HG02970 (cell line): ENCODE data around the gene KLHL22.
"Not testable (repeated sequence)": the region's sequence is repeated elsewhere in the genome, so short reads cannot be mapped to it uniquely, and the experiment has no call there.

Experiments
- ATAC-seq: cut with Tn5 transposase; IDR thresholded peaks from one replicate; pipeline ENCODE4 v1.9.1; 2021; ENCODE audit warnings: mild to moderate bottlenecking, moderate library complexity, moderate number of reproducible peaks; ENCODE audit not compliant: unreplicated experiment, low FRiP score

KLHL22 gene

DNA sequence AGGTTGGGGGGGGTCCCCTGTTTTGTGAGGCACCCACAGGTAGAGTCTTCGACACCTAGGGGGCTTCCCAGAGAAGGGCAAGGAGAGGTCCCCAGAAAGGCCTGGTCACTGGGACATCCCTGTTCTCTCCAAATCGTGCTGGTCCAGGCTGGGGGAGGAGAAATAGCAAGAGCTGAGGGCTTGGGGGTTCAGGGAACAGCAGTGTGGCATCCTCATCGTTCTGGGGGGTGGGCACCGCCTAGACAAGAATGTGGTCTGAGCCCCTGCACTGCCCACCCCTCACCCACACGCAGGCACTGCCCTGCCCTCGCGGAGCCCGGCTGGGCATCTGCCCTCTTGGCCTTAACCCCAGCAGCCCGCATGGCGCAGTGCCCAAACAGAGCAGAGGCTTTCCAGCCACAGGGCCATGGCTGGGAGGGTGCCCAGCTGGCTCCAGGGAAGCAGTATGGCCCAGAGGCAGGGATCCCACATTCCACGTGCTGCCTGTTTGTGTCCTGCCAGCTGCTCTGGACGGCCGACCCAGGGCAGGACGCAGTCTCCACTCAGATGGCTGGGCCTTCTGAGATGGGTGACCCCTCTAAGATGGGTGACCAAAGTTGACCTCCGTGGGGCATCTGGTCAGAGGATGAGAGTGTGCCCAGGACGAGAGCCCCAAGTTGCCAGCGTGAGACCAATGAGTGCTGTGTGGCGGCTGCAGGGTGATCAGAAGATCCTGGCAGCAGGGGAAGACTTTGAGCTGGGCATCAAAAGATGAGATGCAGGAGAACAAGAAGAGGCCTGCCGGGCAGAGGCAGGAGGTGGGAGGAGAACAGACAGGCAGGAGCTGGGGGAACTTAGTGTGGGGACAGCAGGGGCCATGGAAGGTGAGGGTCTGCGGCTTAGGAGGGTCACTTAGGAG is 72.3 kb downstream of the KLHL22 start:
- no peak for ATAC-seq

DNA sequence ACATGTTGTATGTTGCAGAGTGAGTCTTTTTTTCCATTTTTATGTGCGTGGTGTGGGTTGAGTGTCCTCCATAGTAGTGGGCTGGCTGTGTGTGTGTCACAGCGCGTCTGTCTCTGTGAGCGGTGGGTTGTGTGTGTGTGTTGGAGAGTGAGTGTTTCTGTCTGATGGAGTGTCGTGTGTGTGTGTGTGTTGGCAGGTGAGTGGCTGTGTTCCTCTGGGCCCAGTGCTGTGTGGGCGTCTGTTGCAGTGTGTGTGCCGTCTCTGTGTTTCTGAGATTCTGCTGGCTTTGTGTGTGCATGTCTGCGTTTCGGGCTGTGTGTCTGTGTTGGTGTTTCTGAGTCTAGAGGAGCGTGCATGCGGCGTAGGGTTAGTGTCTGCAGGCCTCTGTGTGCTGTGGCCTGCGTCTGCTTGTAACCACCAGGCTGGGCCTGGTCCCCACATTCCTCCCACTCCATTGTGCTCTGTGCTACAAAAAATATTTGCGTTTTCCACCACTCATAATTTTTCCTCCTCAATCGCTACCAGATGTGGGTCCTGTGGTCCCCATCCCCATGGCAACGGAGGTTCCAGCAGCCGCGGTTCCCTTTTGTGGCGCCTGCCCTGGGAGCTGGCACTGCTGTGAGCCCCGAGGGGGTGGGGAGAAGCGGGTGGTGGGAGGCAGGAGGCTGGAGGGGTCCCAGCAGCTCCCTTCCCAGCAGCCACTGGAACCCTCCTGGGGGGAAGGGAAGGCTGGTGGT is 73.2 kb downstream of the KLHL22 start:
- no peak for ATAC-seq

DNA sequence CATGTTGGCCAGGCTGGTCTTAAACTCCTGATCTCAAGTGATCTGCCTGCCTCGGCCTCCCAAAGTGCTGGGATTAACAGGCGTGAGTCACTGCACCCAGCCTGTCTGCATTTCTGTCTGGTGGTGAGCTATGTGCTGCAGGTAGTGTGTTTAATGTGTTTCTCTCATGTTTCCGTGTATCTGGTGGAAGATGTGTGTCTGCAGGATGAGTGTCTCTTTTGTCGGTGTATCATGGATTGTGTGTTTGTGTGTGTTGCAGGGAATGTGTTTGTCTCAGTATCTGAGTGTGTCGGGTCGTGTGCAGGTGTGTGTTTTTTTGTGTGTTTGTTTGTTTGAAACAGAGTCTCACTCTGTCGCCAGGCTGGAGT is 74.1 kb downstream of the KLHL22 start:
- no peak for ATAC-seq

DNA sequence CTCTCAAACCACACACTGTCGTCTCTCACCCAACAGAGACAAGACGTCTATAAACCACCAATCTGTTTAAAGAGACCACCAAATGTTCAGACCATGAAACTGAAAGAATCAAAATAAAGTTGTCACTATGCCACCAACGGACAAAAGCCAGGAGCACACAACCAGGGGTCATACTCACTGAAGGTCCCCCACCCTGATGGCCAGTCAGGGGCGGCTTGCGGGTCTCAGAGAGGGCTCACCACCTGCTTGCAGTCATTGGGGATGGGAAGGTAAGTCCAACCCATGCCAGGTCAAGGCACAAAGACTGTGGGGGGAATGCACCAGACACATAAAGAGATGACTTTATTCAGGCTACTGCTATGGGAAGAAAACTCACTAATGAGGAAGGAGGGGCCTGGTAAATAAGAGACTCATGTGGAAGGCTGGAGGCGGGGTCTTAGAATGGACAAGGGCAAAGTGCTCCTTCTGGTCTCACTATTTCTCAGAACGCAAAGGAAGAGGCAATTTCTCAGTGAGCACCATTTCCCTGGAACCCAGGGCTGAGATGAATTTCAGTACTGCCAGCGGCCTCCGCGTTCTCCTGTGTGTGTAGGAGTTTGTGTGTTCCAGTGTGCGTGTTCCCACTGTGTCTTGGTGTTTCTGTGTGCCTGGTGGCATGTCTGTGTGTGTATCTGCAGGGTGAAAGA is 75.3 kb downstream of the KLHL22 start:
- ATAC-seq: no peak

DNA sequence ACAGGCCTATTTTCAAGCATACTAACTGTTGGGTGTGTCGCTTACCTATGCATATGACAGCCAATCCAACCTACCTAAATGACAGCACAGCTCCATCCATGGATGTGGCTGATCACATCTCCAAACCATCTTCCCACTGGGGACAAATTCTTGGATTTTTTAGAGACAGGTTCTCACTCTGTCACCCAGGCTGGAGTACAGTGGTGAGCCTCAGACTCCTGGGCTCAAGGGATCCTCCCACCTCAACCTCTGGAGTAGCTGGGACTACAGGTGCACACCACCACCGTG is 76.0 kb downstream of the KLHL22 start:
- ATAC-seq: no peak

DNA sequence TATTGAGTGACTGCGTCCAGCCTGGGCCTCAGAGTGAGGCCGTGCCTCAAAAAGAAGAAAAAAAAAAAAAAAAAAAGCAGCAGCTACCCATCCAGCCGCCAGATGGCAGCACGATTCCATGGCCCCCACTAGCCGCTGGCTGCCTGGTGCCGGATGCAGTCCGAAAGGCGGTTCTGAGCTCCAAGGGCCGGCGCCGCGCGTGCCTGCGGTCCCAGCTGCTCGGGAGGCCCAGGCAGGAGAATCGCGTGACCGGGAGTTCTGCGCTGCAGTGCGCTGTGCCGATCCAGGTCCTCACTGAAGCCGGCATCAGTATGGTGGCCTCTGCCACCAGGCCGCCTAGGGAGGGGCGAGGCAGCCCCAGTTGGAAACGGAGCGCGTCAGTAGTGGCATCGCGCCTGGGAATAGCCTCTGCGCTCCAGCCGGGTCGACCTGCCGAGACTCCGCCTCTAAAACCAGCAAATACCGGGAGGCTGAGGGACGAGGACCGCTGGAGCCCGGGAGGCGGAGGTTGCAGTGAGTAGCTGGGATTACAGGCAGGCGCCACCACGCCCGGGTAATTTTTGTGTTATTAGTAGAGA is 77.3 kb downstream of the KLHL22 start:
- no peak for ATAC-seq

DNA sequence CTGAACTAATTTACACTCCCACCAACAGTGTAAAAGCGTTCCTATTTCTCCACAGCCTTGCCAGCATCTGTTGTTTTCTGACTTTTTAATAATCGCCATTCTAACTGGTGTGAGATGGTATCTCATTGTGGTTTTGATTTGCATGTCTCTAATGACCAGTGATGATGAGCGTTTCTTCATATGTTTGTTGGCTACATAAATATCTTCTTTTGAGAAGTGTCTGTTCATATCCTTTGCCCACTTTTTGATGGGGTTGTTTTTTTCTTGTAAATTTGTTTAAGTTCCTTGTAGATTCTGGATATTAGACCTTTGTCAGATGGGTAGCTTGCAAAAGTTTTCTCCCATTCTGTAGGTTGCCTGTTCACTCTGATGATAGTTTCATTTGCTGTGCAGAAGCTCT is 79.9 kb downstream of the KLHL22 start:
- ATAC-seq: not testable (repeated sequence)

DNA sequence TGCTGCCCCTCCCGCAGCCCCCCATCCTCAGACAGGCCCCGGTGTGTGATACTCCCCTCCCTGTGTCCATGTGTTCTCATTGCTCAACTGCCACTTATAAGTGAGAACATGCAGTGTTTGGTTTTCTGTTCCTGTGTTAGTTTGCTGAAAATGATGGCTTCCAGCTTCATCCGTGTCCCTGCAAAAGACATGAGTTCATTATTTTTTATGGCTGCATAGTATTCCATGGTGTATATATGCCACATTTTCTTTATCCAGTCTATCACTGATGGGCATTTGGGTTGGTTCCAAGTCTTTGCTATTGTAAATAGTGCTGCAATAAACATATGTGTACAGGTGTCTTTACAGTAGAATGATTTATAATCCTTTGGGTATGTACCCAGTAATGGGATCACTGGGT is 80.4 kb downstream of the KLHL22 start:
- ATAC-seq: not testable (repeated sequence)

DNA sequence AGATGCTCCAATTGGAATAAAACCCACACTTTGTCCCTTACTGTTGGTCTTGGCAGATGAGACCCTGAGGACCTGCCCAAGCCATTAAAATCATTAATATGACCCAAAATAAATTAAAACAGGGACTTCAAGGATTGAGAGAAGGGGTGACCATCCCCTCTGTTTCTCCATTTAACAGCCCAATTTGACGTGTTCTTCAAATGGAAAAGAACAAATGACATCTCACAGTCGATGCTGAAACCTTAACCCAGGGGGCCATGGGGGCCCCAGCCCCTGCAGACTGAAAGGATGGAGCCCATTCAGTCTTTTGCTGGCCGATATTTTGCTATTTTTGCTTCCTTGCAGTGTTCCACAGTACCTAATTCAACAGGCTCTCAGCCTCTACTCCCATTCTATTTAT is 81.1 kb downstream of the KLHL22 start:
- ATAC-seq: no peak

DNA sequence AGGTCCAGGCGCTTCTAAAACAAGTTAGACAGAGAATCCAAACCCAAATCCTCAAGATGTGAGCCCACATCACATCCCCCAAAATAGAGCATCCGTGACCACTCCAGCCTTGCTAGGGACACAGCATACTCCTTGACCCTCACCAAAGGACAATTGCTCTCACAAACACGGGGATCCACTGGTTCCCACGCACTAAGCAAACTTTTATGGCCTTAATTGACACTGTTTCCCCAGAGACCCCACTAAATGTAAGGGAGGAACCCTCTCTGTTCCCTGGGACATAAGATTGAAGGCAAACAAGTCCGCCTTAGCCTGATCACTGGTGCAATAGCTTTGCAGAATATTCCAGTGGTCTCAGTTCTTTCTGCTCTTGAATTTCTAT is 81.5 kb downstream of the KLHL22 start:
- no peak for ATAC-seq

DNA sequence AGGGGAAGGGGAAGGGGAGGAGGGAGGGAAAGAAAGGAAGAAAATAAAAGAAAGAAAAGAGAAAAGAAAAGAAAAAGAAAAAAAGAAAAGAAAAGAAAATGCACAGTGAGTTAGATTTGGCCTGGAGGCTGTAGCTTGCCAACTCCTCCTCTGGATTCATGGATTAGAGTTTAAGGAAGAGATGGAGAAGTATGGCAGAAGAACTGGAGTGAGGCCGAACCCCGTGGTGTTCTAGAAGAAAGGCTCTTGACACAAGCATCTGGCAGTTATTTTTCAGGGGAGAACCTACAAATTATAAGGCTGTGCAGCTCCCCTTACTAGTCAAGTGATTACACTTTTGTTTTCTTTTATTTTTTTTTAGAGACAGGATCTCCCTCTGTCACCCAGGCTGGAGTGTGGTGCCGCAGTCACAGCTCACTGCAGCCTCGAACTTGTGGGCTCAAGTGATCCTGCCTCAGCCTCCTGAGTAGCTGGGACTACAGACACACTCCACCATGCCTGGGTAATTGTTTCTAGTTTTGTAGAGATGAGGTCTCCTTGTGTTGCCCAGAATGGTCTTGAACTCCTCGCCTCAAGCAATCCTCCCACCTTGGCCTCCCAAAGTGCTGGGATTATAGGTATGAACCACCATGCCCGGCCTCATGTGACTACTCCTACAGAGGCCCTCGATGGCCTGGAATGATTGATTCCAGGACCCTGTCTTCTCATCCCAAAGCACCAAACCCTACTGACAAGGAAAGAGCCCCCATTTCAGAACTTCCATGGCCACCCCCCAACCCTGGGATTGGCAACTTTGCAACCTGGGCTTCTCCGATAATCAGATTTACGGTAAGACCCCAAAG is 82.2 kb downstream of the KLHL22 start:
- ATAC-seq: no peak

DNA sequence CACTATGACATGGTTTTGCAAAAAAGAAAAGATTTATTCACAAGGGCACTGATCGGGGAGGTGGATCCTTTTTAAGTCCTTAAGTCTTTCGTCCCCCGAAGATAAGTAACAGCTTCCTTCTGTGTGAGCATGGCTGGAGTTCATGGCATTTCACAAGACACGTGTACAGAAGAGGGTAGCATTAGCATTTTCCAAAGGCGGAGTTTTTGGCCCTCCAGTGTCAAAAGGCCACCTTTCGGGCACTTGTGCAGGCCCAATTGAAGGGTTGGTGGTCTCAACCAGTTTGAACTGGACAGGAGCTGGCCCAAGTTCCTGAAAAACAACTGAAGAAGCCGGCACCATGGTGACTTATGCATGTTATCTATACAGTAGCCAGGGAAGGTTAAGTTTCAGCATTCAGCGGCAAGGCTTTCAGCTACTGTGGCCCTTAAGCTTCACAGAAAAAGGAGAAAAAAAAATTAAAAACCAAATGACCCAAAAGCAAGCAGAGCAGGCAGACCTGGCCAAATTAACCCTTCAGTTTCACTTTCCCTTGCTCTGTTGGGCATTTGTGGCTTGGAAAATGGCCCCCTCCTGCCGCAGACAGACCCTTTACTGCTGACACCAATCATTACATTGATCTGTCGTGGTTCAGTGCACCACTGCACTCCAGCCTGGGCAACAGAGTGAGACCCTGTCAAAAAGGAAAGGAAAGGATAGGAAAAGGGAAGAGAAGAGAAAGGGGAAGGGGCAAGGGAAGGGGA is 83.0 kb downstream of the KLHL22 start:
- ATAC-seq: no peak

DNA sequence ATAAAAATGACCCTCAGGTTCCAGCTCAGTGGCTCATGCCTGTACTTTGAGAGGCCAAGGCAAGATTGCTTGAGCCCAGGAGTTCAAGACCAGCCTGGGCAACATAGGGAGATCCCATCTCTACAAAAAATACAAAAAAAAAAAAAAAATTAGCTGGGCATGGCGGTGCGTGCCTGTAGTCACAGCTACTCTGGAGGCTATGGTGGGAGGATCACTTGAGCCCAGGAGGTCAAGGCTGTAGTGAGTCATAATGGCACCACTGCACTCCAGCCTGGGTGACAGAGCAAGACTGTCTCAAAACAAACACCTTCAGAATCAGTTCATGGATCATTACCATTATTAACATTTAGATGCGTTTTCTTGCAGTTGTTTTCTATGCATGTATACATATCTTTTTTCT is 86.2 kb downstream of the KLHL22 start:
- ATAC-seq: not testable (repeated sequence)

DNA sequence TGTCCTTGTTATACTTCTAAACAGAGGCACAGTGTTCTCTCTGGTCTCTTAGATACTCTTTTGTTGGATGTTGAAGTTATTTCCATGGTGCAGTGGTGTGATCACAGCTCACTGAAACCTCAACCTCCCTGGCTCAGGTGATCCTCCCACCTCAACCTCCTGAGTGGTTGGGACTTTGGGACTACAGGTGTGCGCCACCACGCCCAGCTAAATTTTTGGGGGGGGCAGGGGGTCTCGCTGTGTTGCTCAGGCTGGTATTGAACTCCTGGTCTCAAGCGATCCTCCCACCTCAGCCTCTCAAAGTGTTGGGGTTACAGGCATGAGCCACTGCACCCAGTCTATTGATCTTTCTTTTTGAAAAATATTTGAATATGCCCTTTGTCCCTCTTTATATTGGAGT is 86.7 kb downstream of the KLHL22 start:
- ATAC-seq: no peak

DNA sequence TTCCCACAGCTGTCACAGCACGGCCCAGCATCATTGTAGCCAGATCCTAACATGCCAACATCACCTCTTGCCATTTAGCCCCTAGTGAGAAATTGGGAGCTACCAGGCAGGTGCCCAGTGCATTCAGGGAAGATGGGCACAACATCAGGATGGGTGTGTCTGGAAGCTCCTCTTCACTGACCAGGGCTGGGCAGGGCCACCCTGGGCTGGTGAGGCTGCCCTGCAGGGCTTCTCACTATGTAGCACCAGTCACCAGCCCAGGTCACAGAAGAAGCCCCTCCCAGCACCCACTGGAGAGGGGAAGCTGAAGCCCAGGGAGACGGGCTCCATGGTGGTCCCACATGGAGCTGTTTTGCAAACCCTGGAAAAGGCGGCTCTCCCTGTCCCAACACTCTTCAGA is 87.8 kb downstream of the KLHL22 start:
- no peak for ATAC-seq

DNA sequence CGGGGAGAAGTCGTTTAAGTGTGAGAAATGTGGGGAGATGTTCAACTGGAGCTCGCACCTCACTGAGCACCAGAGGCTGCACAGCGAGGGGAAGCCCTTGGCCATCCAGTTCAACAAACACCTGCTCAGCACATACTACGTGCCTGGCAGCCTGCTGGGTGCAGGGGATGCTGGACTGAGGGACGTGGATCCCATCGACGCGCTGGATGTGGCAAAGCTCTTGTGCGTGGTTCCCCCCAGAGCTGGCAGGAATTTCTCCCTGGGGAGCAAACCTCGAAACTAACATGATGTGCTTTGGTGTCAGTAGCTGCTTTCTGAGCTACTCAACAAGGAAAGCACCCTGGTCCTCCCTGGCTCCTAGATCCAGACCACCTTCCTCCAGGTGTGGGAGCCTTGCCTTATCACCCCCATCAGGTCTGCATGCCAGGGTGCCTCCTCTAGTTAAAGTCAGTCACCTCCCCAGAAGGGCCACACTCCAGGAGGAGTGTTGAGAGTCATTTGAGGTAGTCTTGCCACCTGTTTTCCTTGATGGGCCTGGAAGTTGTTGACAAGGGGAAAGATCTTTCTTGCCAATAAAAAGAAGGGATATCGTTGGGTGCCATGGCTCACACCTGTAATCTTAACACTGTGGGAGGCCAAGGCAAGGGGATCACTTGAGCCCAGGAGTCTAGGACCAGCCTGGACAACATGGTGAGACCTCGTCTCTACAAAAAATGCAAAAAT is 88.7 kb downstream of the KLHL22 start:
- no peak for ATAC-seq

DNA sequence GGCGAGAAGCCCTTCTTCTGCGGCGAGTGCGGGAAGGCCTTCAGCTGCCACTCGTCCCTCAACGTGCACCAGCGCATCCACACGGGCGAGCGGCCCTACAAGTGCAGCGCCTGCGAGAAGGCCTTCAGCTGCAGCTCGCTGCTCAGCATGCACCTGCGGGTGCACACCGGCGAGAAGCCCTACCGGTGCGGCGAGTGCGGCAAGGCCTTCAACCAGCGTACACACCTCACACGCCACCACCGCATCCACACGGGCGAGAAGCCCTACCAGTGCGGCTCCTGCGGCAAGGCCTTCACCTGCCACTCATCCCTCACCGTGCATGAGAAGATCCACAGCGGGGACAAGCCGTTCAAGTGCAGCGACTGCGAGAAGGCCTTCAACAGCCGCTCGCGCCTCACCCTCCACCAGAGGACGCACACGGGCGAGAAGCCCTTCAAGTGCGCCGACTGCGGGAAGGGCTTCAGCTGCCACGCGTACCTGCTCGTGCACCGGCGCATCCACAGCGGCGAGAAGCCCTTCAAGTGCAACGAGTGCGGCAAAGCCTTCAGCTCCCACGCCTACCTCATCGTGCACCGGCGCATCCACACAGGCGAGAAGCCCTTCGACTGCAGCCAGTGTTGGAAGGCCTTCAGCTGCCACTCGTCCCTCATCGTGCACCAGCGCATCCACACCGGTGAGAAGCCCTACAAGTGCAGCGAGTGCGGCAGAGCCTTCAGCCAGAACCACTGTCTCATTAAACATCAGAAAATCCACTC is 89.5 kb downstream of the KLHL22 start:
- ATAC-seq: no peak

DNA sequence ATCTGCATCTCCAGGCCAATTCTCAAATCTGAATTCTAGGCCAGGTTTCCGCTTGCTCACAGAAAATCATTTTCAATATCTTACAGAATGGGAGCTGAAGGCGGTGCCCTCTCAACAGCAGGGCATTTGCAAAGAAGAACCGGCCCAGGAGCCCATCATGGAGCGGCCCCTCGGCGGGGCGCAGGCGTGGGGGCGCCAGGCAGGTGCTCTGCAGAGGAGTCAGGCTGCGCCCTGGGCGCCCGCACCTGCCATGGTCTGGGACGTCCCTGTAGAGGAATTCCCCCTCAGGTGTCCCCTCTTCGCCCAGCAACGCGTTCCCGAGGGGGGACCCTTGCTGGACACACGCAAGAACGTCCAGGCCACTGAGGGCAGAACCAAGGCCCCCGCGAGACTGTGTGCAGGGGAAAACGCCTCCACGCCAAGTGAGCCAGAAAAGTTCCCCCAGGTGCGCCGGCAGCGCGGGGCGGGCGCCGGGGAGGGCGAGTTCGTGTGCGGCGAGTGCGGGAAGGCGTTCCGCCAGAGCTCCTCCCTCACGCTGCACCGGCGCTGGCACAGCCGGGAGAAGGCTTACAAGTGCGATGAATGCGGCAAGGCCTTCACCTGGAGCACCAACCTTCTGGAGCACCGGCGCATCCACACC is 90.2 kb downstream of the KLHL22 start:
- ATAC-seq: no peak
